Posterior vena cava (tissue), 2 donors: ENCODE measurements around the gene MAP3K15. TPM values are rescaled to one million over a fixed set of nuclear protein-coding genes. Genes with fewer than 3 reads are reported as not detected.
"Not testable (repeated sequence)": the region's sequence is repeated elsewhere in the genome, so short reads cannot be mapped to it uniquely, and the experiment has no call there.

Experiments used
- DNase-seq: peaks from one replicate; pipeline ENCODE4 v3.0.0-alpha.2; 2020; ENCODE audit warnings: low spot score
- intact Hi-C, 2 donors: fragments of 100-400 bp; cut with DNase I; formaldehyde crosslinking; loops; one replicate each; pipeline versions ENCODE4 v1.14.1 to v1.14.2; 2022 to 2023
- total RNA-seq, 2 donors: library from RNA; stranded (reverse); fragmentation: NEBNext Ultra II Directional; extraction: Animal tissue kit (Norgen Biotek cat#: 25700); gene quantifications; one replicate each; pipeline ENCODE4 v1.2.1, GENCODE V29; 2021
- donor health status: DM: yes; HTN: yes; CAD: no.
- donor health status: DM: yes; HTN: yes; CAD: no.

MAP3K15 gene
- total RNA-seq, 2 donors from 2014 or later = not detected

DNA sequence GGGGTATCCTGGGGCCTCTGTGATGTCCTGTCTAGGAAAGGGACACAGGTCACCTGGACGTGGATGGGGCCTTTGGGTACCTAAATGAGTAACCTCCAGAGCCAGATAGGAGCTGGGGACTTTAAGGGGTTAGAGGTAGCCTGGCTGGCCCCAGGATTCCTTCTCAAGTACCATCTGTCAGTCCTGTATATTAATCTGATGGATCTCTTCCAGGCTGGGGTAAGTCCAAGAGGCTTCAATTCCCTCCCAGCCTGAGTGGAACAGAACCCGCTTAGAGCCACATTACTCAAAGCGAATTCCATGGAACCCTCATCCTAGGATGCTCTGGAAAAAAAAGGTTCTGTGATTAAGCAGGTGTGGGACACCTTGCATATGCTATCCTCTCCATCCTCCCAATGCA, 24.8 kb upstream of the MAP3K15 start:
- intact Hi-C loops = no loop called here
- DNase-seq = no peak

DNA sequence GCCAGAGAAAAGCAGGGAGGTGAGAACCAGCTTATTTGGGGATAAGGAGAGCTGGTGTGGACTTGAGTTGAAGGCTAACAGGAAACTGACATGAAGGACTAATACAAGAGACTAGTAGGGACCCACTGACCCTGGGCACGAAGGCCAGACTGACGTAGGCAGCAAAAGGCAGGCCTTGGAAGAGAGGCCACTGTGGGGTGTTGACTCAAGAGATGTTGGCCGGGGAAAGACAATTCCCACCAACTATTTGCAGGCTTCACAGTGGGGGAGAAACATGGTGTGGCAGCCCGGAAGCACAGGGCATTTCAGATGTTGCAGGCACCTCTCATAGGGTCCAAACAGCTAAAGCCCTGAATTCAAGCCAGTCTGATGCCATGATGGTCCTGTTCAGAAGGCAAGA, 24.4 kb upstream of the MAP3K15 start:
- no peak for DNase-seq
- intact Hi-C loops = no loop called here

DNA sequence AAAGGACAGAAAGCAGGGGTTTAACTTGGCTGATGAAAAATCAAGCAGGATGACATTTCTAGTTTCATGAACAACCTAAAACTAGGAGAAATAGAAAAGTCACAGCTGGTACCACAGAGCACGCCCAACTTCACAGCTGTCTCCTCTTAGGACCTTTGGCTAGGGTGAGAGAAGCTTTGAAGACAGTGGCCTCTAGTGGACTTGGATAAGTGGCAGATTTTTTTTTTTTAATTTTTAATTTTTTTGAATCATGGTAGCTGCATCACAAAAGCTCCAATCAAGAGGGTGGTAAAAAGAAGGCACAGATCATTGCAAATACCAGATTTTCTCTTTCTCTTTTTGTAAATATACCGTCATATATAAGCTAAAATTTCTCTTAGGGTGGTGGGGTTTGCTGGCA, 20.2 kb upstream of the MAP3K15 start:
- intact Hi-C loops = no loop called here
- DNase-seq = no peak

DNA sequence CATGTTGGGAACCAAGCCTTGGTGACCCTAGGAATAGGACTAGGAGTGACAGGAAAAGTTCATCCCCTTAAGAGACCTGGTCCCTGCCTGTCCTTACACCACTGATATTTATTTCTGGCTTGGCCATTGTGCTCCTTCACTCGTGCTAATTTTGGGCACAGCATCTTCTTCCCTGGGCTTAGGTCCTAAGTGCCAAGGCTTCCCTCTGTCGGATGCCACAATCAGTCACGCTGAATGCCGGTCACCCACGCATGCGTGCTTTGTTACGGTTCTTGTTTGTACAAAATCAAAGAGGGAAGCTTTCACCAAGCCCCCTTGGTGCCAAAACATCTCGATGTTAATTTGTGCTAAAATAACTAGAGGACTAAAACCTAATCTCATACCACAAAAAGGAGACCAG, 17.4 kb upstream of the MAP3K15 start:
- DNase-seq = no peak
- intact Hi-C loops = no loop called here

DNA sequence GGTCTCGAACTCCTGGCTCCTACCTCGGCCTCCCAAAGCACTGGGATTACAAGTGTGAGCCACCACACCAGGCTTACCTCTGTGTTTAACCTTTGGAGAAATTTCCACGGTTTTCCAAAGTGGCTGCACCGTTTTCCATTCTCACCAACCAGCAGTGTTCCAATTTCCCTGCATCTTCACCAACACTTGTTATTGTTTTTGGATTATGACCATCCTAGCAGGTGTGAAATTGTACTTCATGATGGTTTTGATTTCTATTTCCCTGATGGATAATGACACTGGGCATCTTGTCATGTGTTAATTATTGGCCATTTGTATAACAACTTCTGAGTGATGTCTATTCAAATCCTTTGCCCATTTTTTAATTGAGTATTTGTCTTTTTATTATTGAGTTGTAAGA, 2.7 kb upstream of the MAP3K15 start:
- no peak for DNase-seq
- intact Hi-C loops = no loop called here

DNA sequence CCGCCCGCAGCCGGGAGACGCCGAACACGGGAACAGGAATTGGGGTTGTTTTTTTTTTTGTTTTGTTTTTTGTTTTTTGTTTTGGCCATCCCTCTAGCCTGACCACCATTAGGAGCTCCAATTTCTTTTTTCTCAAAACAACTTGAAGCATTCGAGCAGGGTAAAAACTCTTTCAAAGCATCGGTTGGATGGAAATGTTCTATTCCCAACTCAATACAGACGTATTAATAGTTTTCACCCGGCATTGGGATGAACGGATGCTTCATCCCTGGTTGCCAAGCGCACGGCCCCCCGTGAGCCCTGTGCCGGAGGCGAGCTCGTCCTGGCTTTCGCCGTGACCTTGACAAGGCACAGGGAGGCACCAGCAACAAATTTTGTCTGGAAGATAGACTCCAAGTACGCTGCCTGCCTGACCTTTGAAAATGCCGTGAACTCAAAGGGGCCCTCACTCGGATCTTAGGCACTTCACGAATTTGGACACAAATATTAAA, 352 bp upstream of the MAP3K15 start:
- intact Hi-C loops = no loop called here
- no peak for DNase-seq

DNA sequence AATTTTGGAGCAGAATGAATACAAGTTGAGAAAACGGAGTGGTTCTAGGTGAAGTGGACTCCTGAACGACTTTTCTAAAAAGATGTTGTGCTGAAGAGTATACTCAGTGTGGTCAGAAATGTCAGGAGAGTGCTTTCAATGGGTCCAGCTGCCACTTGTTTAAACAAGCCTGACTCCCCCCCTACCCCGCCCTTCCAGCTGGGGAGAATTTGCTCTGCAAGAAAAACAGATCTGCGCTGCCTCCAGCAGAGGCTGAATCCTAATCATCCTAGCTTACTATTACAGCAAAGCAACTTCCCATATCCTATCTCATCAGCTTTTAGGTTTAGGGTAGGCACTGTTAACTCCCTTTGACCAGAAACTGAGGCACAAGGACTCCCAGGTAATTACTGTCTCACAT, 1.9 kb downstream of the MAP3K15 start:
- no peak for DNase-seq
- intact Hi-C loops = no loop called here

DNA sequence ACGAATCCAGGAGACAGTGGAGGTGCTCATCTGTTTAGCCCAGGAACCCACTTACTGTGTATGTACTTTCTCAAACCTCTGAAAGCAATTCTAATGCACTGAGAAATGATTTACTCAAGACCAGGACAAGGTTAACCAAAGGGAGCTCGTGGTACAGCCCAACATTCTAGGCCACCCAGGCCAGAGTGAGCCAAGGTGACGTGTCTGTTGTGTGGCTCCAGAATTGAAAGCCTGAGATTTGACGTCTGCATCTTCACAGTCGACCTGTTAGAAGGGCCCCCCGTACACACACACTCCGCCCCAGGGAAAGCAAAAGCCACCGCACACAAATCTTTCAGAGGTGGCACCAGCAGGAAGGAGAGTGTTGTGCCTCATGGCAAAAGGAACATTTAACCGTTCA, 2.3 kb downstream of the MAP3K15 start:
- intact Hi-C loops = no loop called here
- no peak for DNase-seq

DNA sequence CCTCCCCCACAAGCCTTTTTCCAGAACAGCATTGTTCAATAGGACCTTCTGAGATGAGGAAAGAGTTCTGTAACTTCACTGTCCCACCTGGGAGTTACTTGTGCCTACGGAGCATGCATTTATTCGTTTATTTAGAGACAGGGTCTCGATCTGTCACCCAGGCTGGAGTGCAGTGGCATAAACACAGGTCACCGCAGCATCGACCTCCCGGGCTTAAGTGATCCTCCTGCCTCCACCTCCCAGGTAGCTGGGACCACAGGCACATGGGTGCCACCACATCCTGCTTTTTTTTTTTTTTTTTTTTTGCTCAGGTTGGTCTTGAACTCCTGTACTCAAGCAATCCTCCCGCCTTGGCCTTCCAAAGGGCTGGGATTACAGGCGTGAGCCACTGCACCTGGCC, 2.9 kb downstream of the MAP3K15 start:
- DNase-seq = no peak
- intact Hi-C loops = no loop called here

DNA sequence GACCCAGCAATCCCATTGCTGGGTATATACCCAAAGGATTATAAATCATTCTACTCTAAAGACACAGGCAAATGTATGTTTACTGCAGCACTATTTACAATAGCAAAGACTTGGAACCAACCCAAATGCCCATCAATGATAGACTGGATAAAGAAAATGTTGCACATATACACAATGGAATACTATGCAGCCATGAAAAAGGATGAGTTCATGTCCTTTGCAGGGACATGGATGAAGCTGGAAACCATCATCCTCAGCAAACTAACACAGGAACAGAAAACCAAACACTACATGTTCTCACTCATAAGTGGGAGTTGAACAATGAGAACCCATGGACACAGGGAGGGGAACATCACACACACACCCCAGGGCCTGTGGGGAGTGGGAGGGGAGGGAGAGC, 3.5 kb downstream of the MAP3K15 start:
- DNase-seq, intact Hi-C loops: not testable (repeated sequence)

DNA sequence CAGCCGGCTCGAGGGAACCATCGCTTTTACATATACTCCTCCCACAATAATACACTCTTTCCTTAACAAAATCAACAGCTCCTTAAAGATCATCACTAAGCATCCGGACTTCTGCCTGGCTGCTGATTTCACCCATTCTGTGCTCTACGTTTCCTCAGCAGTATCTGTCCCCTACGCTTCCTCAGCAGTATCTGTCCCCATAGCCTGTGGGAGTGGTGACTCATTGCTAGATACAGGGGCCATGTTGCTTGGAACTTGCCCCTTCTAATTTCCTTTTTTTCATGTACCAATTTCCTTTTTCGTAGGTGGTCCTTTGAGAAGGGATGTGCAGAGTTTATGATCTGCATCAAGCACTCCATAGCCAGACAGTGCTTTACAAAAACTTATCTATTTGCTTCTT, 18.6 kb downstream of the MAP3K15 start:
- no peak for DNase-seq
- intact Hi-C loops = no loop called here

DNA sequence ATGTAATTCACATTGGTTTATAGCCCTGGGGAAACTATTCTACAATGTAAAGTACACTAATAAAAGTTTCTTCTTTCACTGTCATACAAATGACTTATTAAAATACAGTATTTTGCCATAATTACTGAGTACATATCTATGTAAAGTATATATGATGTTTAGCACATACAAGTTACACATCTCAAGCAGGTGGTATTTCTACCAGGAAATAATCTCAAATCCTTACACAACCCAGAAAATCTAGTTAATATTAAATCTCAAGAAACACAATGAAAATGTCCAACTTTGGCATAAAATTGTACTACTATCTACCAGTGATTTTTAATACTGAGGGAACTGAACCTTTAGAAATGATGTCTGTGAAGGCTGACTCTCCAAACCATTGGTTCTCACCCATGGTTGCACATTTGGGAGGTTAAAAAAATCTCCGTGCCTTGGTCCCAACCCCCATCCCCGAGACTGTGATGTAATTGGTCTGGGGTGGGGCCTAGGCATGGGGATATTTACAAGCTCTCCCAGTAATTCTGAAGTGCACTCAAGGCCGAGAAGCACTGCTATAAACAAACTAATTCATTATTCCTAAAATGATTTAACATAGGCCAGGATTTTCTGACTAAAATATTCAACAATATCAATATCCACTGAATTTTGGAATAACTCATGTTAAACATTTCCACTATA, 27.6 kb downstream of the MAP3K15 start:
- intact Hi-C loops = no loop called here
- DNase-seq = no peak

DNA sequence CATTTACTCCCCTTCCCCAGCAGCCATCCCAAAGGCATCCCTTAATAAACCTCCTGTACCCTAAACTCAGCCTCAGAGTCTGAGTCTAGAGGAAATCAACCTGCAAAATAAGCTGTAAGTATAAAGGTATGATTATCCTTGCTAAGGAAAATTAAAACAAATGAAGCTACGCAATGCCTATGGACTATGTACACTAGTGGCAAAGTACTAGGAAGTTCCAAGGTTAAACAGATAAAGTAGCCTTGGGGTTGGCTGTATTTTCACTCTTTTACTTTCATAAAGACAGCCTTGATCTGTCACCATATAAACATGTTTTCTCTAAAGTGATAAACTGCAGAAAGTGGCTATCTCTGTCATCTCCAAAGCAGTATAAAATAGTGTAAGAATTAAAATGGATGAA, 35.9 kb downstream of the MAP3K15 start:
- no peak for DNase-seq
- intact Hi-C loops = no loop called here

DNA sequence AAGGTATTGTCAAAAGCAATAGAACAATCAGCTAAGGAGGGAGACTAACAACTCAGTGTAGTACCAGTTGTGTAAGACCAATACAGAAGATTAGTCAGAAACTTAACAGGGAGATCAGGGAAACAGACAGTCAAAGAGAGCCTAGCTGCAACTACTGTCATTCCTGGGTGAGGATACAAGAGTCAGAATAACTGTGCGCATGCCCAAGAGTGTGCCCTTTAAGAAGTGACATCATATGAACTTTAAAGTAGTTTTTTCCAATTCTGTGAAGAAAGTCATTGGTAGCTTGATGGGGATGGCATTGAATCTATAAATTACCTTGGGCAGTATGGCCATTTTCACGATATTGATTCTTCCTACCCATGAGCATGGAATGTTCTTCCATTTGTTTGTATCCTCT, 46.9 kb downstream of the MAP3K15 start:
- DNase-seq, intact Hi-C loops: not testable (repeated sequence)

DNA sequence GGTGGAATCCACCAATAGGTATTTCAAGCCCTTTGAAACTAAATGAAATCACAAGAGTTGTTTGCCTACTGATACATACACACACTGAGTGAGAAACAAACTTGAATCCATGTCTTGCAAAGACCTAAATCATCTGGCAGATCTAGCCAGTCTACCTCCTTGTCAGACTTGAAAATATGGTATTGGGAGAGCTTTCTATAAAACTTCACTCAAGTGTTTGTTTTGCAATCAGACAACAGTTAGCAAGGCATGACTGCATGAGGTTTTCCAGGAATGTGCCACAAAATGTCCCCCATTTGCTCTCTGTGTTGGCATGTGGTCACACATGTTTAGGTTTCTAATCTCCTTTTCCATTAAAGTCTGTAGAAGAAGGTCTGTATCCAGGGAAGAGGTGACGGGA, 52.4 kb downstream of the MAP3K15 start:
- DNase-seq = no peak
- intact Hi-C loops = no loop called here

DNA sequence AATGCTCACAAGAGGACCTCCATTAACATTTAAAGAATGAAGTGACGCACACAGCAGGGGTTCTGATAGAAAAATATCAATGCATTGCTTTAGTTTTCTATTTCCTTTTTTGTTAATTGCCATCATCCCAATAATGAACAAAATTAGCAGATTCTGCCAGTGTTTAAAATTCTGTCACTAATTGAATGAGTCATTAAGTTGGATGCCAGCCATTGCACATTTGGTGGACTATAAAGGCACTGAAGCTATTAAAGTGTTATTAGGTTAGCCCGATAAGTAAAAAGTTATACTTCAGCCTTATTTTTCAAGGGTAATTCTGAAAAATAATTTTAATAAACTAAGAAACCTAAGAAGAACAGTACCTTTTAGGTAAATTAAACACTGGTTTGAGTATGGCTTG, 53.1 kb downstream of the MAP3K15 start:
- intact Hi-C loops = no loop called here
- no peak for DNase-seq

DNA sequence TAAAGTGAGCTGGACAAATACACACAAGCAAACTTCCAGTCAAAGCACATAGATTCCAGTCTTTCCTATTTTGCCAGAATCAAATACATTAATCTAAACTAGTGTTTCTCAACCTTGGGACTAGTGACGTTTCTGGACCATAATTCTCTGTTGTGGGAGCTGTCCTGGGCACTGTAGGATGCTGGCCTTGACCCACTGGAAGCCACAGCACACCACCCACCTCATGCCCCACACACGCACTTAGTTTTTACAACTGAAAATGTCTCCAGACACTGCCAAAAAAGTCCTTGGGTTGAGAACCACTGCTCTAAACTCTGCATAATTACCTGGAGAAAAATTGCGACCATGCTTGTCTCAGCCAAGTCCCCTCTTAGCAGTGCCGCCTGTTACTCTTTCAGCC, 57.6 kb downstream of the MAP3K15 start:
- DNase-seq = no peak

DNA sequence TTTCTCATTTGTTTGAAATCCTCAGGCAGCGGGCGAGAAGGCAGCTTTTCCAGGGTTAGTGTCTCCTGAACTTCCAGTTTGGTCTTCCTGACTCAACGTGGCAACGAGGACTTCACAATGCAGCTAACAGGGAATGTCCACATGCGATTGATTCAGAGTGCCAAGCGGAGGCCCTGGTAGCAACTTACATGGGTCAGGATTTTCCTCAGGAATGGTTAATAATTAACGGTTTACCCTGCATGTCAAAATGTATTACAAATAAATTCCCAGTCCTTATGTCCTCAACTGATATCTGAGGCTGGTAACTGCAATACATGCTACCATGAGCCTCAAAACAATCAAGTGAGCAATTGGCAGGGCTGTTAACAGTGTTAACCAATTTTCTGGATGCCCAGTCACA, 67.2 kb downstream of the MAP3K15 start:
- intact Hi-C loops = no loop called here
- DNase-seq = no peak

More for the DNA sequence above, 57.6 kb downstream of the MAP3K15 start:
- intact Hi-C loops = no loop called here

DNA sequence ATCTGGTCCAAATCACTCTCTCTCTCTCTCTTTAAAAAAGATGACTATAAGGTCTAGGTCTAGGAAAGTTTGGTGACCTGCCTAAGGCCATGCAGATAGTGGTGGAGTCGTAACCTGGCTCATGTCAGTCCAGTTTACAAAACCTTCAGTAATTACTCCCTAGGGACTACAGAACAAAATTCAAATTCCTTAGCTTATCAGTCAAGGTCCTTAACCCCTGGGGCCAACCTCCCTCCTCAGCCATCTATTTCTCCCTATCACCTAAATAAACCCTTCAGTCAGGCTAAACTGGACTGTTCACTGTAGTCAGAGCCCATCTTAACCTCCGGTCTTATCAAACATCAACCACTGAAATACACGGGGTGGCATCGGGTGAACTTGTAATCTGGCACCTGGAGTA, 68.9 kb downstream of the MAP3K15 start:
- intact Hi-C loops = no loop called here
- no peak for DNase-seq

DNA sequence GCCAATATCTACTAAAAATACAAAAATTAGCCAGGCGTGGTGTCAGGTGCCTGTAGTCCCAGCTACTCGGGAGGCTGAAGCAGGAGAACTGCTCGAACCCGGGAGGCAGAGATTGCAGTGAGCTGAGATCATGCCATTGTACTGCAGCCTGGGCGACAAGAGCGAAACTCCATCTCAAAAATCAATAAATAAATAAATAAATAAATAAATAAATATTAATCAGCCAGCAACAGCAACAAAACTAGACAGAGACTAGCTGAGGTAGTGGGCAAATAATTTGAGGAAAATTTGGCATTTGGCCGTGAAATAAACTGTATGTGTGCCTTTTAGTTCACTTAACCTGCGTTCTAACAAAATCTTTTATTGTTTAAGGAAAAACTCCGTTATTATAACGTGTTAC, 69.5 kb downstream of the MAP3K15 start:
- intact Hi-C loops, DNase-seq: not testable (repeated sequence)

DNA sequence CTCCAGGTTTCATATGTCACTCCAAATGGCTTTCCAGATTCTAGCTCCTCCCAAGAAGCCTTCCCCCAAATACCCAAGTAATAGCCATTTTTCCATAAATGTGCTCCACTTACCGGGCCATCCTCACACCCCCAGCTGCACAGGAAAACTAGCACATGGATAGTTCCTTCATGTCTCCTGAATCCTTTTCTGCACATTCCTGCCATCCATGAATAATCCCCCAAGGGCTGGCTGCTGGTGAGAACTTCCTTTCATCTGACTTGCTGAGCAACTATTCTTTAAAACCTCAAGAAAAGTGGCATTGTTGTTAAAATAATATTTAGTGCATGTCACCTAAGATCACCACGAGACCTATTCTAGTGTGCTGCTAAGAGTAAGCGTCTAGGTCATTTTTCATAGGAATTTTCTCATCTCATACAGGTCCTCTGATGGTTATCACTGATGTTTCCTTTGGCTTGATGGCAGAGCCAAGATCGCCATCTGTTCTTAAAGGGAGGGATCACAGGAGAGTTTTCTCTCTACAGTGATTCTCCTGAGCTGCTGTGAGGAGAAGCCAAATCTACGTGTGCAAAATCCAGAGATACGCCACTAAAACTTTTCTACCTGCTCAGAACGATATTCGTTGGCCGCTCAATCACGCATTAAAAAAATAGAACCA, 71.3 kb downstream of the MAP3K15 start:
- DNase-seq = no peak
- intact Hi-C loops = no loop called here
